H1 (cell line): ENCODE results near the gene SNED1. TPM values are rescaled to one million over a fixed set of nuclear protein-coding genes. Genes with fewer than 3 reads are reported as not detected.

Experiments
- KDM5A ChIP-seq: fragments of 200-600 bp; IDR thresholded peaks from 2 replicates; pipeline ENCODE4 v1.7.1; 2012; ENCODE audit warnings: mild to moderate bottlenecking, low read length, inconsistent platforms, mixed read lengths
- POLR2A ChIP-seq, 2 experiments: IDR thresholded peaks; 1 replicate in 1 of 2; 2 replicates in 1 of 2; pipeline ENCODE4 v1.6.1; 2011; ENCODE audit warnings: low read depth in 2 of 2, low read length in 2 of 2, mild to moderate bottlenecking in 2 of 2; ENCODE audit errors: control extremely low read depth in 1 of 2
- RAD21 ChIP-seq, 2 experiments: IDR thresholded peaks in 1 of 2; conservative IDR thresholded peaks in 1 of 2; 2 replicates each; pipeline ENCODE4 v1.6.1; 2011; ENCODE audit warnings: low read depth in 2 of 2, low read length in 2 of 2, improper control_type of control experiment in 1 of 2, inconsistent platforms in 1 of 2, mild to moderate bottlenecking in 1 of 2, moderate library complexity in 1 of 2
- SP1 ChIP-seq: IDR thresholded peaks from 2 replicates; pipeline ENCODE4 v1.6.1; 2011; ENCODE audit warnings: low read depth, low read length
- ZNF274 ChIP-seq: IDR thresholded peaks from 2 replicates; pipeline ENCODE4 v1.7.0; 2012; ENCODE audit warnings: low read length, borderline replicate concordance; ENCODE audit errors: extremely low read depth
- polyA plus RNA-seq, 7 experiments: library from polyadenylated mRNA; depleted of rRNA in 3 of 7; stranded (reverse) in 5 of 7; unstranded in 2 of 7; fragments of >200 nt in 5 of 7; fragments of 200-250 nt in 2 of 7; gene quantifications; 1 replicate in 5 of 7; 2 replicates in 1 of 7; 4 replicates in 1 of 7; pipeline versions ENCODE4 v1.2.1 to v1.2.3, GENCODE V29; 2011 to 2013; ENCODE audit warnings: missing spikeins in 2 of 7, mixed read lengths in 2 of 7
- total RNA-seq: library from RNA; stranded (reverse); fragmentation: NEBNext Ultra II Directional; extraction: Animal tissue kit (Norgen Biotek cat#: 25700); gene quantifications from 2 replicates; pipeline ENCODE4 v1.2.1, GENCODE V29; 2021

The SNED1 gene
- total and polyA plus RNA-seq, 2 of the 8 experiments (the other 6 are each of a cell fraction or from before 2014, with no cell fraction given), result 1.9 TPM

- no peak for TF ChIP-seq POLR2A (IDR thresholded peaks at IDR 0.05; ENCODE audit: control extremely low read depth in 1 of 2, low read depth in 2 of 2, low read length in 2 of 2)
- TF ChIP-seq KDM5A, result no peak
- no peak for TF ChIP-seq RAD21 (IDR thresholded peaks at IDR 0.05 in 1 of 2, conservative IDR thresholded peaks at IDR 0.05 in 1 of 2; ENCODE audit: low read depth in 2 of 2, low read length in 2 of 2)
- TF ChIP-seq ZNF274, result no peak
- no peak for TF ChIP-seq SP1
These were observed 120.5 kb downstream of the SNED1 start (continued) for GRCh38 chr2:241118737-241119505.
